ENCODE results near the gene HCFC2. TPM values are rescaled to one million over a fixed set of nuclear protein-coding genes. Genes with fewer than 3 reads are reported as not detected.

HCFC2 gene
- total RNA-seq, 1 donor from 2014 or later: 8.3 TPM

GRCh38 chr12:104059963-104060362, 4.4 kb upstream of the HCFC2 start:
- H3K4me3 Mint-ChIP-seq: no peak overlapping the region
- no peaks in the 10 kb centered on the region for H3K36me3 Mint-ChIP-seq (ENCODE audit: low read depth)
- no peaks in the 10 kb centered on the region for H3K9me3 Mint-ChIP-seq
- TF ChIP-seq CTCF (conservative IDR thresholded peaks at IDR 0.05): no peak
- H3K27me3 Mint-ChIP-seq (ENCODE audit: low read depth): peaks cover 41% of the 10 kb centered on the region
- no peak overlapping the region for H3K27ac Mint-ChIP-seq (ENCODE audit: unreplicated experiment)
- no peak for DNase-seq (ENCODE audit: low read depth, low spot score)
- H3K4me1 Mint-ChIP-seq: peaks cover 4% of the 10 kb centered on the region

- Mint-ChIP-seq H3K4me3 (peak overlapping the region; percentile 52), H3K27ac (ENCODE audit: unreplicated experiment) (no peak overlapping the region), H3K27me3 (ENCODE audit: low read depth) (peaks cover 33% of the 10 kb centered on the region), H3K9me3 (no peaks in the 10 kb centered on the region), H3K36me3 (ENCODE audit: low read depth) (no peaks in the 10 kb centered on the region), H3K4me1 (peaks cover 13% of the 10 kb centered on the region)
- no peak for DNase-seq (ENCODE audit: low read depth, low spot score)
- TF ChIP-seq CTCF (conservative IDR thresholded peaks at IDR 0.05): no peak
Observed at GRCh38 chr12:104060791-104061190, 3.5 kb upstream of the HCFC2 start.

- Mint-ChIP-seq H3K4me3 (peak overlapping the region; percentile 94), H3K4me1 (peaks cover 14% of the 10 kb centered on the region), H3K9me3 (no peaks in the 10 kb centered on the region), H3K27ac (ENCODE audit: unreplicated experiment) (no peak overlapping the region), H3K36me3 (ENCODE audit: low read depth) (no peaks in the 10 kb centered on the region), H3K27me3 (ENCODE audit: low read depth) (peaks cover 24% of the 10 kb centered on the region)
- TF ChIP-seq CTCF (conservative IDR thresholded peaks at IDR 0.05): no peak
- DNase-seq (ENCODE audit: low read depth, low spot score): no peak
Observed at GRCh38 chr12:104063712-104064030, 660 bp upstream of the HCFC2 start.

GRCh38 chr12:104064842-104065427, 604 bp downstream of the HCFC2 start:
- Mint-ChIP-seq H3K9me3 (no peaks in the 10 kb centered on the region), H3K36me3 (ENCODE audit: low read depth) (no peaks in the 10 kb centered on the region), H3K27me3 (ENCODE audit: low read depth) (peaks cover 15% of the 10 kb centered on the region), H3K27ac (ENCODE audit: unreplicated experiment) (no peak overlapping the region), H3K4me1 (peaks cover 14% of the 10 kb centered on the region), H3K4me3 (peak overlapping the region; percentile 93)
- DNase-seq (ENCODE audit: low read depth, low spot score): no peak
- TF ChIP-seq CTCF (conservative IDR thresholded peaks at IDR 0.05): no peak

GRCh38 chr12:104072099-104072498, 7.8 kb downstream of the HCFC2 start:
- no peaks in the 10 kb centered on the region for H3K9me3 Mint-ChIP-seq
- DNase-seq (ENCODE audit: low read depth, low spot score): no peak
- H3K36me3 Mint-ChIP-seq (ENCODE audit: low read depth): peaks cover 2% of the 10 kb centered on the region

More at GRCh38 chr12:104072099-104072498, 7.8 kb downstream of the HCFC2 start:
- H3K4me1 Mint-ChIP-seq: no peaks in the 10 kb centered on the region
- no peak overlapping the region for H3K27ac Mint-ChIP-seq (ENCODE audit: unreplicated experiment)
- H3K4me3 Mint-ChIP-seq: no peak overlapping the region
- no peak for TF ChIP-seq CTCF (conservative IDR thresholded peaks at IDR 0.05)
- no peaks in the 10 kb centered on the region for H3K27me3 Mint-ChIP-seq (ENCODE audit: low read depth)

Data from neural crest cell (in vitro differentiated cells).